NCI-H2171 treated with DMSO at 0.1 percent for 48 hours (cell line): ENCODE measurements around the gene PPP2R1B.
"Not testable (repeated sequence)": the region's sequence is repeated elsewhere in the genome, so short reads cannot be mapped to it uniquely, and the experiment has no call there.

Source experiments
- DNase-seq: peaks from one replicate; lab custom pipeline; 2025; lab: John Stamatoyannopoulos, UW

Gene PPP2R1B

GRCh38 chr11:111782109-111782741 is 16.0 kb upstream of the PPP2R1B start:
- DNase-seq: no peak

- DNase-seq: no peak
Measured at GRCh38 chr11:111779118-111779517, 12.9 kb upstream of the PPP2R1B start.

GRCh38 chr11:111778047-111778558 is 11.9 kb upstream of the PPP2R1B start:
- DNase-seq: no peak

GRCh38 chr11:111777094-111778046 is 11.2 kb upstream of the PPP2R1B start:
- peak; percentile 78 for DNase-seq

- no peak for DNase-seq
Measured at GRCh38 chr11:111776398-111777093, 10.4 kb upstream of the PPP2R1B start.

GRCh38 chr11:111774955-111775710 is 8.9 kb upstream of the PPP2R1B start:
- no peak for DNase-seq

GRCh38 chr11:111772535-111772934 is 6.3 kb upstream of the PPP2R1B start:
- no peak for DNase-seq

- DNase-seq: not testable (repeated sequence)
Measured at GRCh38 chr11:111771205-111771604, 5.0 kb upstream of the PPP2R1B start.

- no peak for DNase-seq
Measured at GRCh38 chr11:111770581-111771134, 4.5 kb upstream of the PPP2R1B start.

- peak; percentile 82 for DNase-seq
Measured at GRCh38 chr11:111766834-111767142, 599 bp upstream of the PPP2R1B start.

GRCh38 chr11:111765320-111765983 is 737 bp downstream of the PPP2R1B start:
- peak; percentile 41 for DNase-seq

GRCh38 chr11:111764621-111765020 is 1.6 kb downstream of the PPP2R1B start:
- DNase-seq: no peak

GRCh38 chr11:111762981-111763643 is 3.1 kb downstream of the PPP2R1B start:
- peak; percentile 64 for DNase-seq

- no peak for DNase-seq
Measured at GRCh38 chr11:111762526-111762925, 3.7 kb downstream of the PPP2R1B start.

- DNase-seq: peak; percentile 93
Measured at GRCh38 chr11:111761036-111761435, 5.2 kb downstream of the PPP2R1B start.

GRCh38 chr11:111759778-111760407 is 6.3 kb downstream of the PPP2R1B start:
- no peak for DNase-seq

GRCh38 chr11:111759376-111759775 is 6.8 kb downstream of the PPP2R1B start:
- no peak for DNase-seq

- DNase-seq: no peak
Measured at GRCh38 chr11:111756097-111756496, 10.1 kb downstream of the PPP2R1B start.

GRCh38 chr11:111749646-111750045 is 16.5 kb downstream of the PPP2R1B start:
- DNase-seq: peak; percentile 69
